PFSK-1 (cell line): ENCODE measurements around the gene GFOD1.

ENCODE experiments used
- FOXP2 ChIP-seq: optimal IDR thresholded peaks from 2 replicates; pipeline ENCODE3; 2011; ENCODE audit warnings: borderline replicate concordance, control low read depth, inconsistent platforms; ENCODE audit not compliant: insufficient read depth; ENCODE audit errors: extremely low read length, extremely low read depth
- POLR2AphosphoS5 ChIP-seq: IDR thresholded peaks from 2 replicates; pipeline ENCODE4 v1.6.1; 2012; ENCODE audit warnings: low read depth, mild to moderate bottlenecking, control low read depth, low read length, moderate library complexity
- SIN3A ChIP-seq: IDR thresholded peaks from 2 replicates; pipeline ENCODE4 v1.6.1; 2012; ENCODE audit warnings: mild to moderate bottlenecking, low read length, moderate library complexity, borderline replicate concordance; ENCODE audit not compliant: insufficient read depth
- TAF1 ChIP-seq: IDR thresholded peaks from 2 replicates; pipeline ENCODE4 v1.6.1; 2012; ENCODE audit warnings: low read length, control low read depth, borderline replicate concordance; ENCODE audit not compliant: insufficient read depth
- TF ChIP-seq, protein P1 (sequence below), 2 experiments: IDR thresholded peaks; 2 replicates each; pipeline versions ENCODE4 v1.6.1 to v1.8.0; 2011 to 2012; ENCODE audit warnings: low read depth in 2 of 2, low read length in 2 of 2, control low read depth in 1 of 2, inconsistent platforms in 1 of 2, mild to moderate bottlenecking in 1 of 2, moderate library complexity in 1 of 2; ENCODE audit not compliant: insufficient read depth in 1 of 2

Gene GFOD1

DNA sequence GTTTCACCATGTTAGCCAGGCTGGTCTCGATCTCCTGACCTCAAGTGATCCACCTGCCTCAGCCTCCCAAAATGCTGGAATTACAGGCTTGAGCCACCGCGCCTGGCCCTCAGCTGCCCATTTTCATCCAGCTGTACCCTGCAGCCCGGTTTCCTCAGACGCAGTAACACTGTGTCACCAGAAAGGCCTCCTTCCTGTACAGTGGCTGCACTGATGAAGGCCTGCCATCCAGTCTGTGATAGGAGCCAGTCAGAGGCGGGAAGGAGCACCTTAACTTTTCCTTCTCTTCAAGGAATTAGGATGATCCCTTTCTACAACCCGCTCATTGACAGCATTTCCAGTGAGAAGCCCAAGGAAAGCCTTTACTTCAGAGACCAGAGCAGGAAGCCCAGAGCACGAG lies 75.9 kb downstream of the GFOD1 start:
- TF ChIP-seq TAF1 (no peak), POLR2AphosphoS5 (no peak), SIN3A (no peak), FOXP2 (no peak)
- TF ChIP-seq, protein P1, sequence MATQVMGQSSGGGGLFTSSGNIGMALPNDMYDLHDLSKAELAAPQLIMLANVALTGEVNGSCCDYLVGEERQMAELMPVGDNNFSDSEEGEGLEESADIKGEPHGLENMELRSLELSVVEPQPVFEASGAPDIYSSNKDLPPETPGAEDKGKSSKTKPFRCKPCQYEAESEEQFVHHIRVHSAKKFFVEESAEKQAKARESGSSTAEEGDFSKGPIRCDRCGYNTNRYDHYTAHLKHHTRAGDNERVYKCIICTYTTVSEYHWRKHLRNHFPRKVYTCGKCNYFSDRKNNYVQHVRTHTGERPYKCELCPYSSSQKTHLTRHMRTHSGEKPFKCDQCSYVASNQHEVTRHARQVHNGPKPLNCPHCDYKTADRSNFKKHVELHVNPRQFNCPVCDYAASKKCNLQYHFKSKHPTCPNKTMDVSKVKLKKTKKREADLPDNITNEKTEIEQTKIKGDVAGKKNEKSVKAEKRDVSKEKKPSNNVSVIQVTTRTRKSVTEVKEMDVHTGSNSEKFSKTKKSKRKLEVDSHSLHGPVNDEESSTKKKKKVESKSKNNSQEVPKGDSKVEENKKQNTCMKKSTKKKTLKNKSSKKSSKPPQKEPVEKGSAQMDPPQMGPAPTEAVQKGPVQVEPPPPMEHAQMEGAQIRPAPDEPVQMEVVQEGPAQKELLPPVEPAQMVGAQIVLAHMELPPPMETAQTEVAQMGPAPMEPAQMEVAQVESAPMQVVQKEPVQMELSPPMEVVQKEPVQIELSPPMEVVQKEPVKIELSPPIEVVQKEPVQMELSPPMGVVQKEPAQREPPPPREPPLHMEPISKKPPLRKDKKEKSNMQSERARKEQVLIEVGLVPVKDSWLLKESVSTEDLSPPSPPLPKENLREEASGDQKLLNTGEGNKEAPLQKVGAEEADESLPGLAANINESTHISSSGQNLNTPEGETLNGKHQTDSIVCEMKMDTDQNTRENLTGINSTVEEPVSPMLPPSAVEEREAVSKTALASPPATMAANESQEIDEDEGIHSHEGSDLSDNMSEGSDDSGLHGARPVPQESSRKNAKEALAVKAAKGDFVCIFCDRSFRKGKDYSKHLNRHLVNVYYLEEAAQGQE (IDR thresholded peaks at IDR 0.05; ENCODE audit: insufficient read depth in 1 of 2, low read depth in 2 of 2, low read length in 2 of 2), result no peak

DNA sequence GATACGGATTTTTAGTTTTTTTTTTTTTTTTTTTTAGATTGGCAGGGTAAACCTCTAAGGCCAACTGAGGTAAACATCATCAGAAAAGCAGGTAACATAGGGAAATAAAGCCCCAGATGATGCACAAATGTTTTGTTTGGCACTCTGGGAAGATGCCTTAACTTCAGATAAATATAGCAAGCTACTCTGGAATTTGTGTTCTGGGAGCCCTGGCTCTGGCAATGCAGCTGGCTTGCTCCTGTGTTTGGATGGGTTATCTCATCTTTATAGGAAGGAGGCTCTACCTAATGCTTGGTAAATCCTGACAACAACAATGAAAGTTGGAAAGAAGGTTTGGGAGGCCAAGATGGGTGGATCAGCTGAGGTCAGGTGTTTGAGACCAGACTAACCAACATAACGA lies 77.4 kb downstream of the GFOD1 start:
- TF ChIP-seq FOXP2 (no peak), TAF1 (no peak)

DNA sequence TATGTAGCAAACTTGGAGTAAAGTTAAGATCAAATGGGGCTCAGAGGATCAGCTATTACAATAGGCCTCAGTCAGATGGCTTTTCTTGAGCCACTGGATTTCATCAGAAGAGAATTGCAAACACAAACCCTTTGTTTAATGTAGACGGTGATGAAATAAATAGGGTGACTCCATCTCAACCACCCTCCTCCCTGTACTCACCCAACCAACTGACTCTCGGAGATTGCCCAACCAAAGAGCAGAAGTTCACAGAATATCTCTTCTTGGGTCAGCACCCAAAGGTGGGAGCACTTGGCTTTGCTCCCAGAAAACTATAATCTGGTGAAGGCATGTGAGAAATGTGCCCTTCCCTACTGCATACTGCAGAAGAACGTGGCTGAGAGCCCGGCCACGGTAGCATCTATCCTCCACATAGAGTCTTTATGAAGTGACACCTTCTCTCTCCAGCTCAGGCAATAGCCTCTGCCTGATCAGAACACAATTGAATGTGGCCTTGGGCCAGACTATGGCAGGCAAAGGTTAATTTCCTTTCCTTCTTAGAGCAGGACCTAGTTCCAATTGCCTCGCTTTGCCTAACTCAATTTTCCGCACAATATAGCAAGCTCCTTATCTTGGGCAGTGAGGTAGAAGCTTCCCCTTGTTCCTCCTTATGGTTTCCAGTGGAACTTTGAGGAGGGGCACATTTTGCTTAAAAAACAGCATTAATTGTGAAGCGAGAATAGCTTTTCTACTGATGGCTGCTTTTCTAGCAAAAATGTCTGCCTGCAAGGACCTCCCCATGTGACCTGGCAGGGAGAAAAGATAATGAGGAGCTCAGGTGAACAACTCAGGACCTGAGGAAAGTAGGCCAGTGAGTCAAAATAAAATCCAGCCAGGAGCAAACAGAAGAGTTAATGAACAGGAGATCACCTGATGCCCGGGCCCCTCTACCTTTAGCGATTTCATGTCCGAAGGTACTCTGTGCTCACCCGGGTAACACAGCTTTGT lies 79.4 kb downstream of the GFOD1 start:
- TF ChIP-seq TAF1, result no peak
- TF ChIP-seq FOXP2, result no peak
- TF ChIP-seq, protein P1 (IDR thresholded peaks at IDR 0.05; ENCODE audit: insufficient read depth in 1 of 2, low read depth in 2 of 2, low read length in 2 of 2), result no peak
- no peak for TF ChIP-seq POLR2AphosphoS5
- TF ChIP-seq SIN3A, result no peak

DNA sequence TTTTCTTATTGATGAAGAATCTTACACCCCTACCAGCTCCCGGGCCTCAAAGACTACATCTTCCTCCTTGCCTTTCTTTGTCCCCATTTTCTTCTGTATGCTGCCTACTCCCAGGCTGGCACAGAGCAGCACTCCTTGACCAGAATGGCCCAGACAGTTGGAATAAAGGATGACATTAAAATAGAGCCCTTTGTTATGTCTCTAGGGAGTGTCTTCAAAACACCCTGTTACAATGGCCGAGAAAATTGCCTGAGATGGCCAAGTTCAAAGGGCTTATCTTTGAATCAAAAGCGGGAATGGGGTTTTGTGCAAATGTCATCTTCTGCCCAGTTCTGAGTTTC lies 80.1 kb downstream of the GFOD1 start:
- TF ChIP-seq, protein P1 (IDR thresholded peaks at IDR 0.05; ENCODE audit: insufficient read depth in 1 of 2, low read depth in 2 of 2, low read length in 2 of 2), result no peak
- no peak for TF ChIP-seq TAF1
- TF ChIP-seq FOXP2, result no peak
- no peak for TF ChIP-seq SIN3A
- TF ChIP-seq POLR2AphosphoS5, result no peak

DNA sequence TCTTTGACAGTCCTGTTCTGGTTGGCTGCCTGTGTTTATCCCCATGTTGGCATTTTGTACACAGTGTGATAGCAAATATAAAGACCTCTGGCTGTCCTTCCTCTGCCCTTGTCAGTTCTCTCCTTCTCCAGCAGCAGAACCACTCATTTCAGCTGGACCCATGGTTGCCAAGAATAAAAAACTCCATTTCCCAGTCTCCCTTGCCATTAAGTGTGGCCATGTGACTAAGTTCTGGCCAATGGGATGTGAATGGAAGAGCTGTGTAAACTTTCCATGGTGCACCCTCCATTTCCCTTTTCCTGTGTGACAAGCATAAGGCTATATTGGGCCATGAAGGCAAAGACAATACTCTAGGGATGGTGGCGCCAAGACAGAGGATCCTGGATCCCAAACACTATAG lies 80.6 kb downstream of the GFOD1 start:
- TF ChIP-seq FOXP2, result no peak
- no peak for TF ChIP-seq POLR2AphosphoS5
- TF ChIP-seq, protein P1 (IDR thresholded peaks at IDR 0.05; ENCODE audit: insufficient read depth in 1 of 2, low read depth in 2 of 2, low read length in 2 of 2), result no peak
- TF ChIP-seq TAF1, result no peak
- no peak for TF ChIP-seq SIN3A
